Liver (tissue), 9 donors: Measurements from ENCODE around the gene LMCD1. TPM values are rescaled to one million over a fixed set of nuclear protein-coding genes. Genes with fewer than 3 reads are reported as not detected.
A peak's percentile ranks its signal among the peaks of the same experiment; 100 is the strongest.

ENCODE experiments used
- DNase-seq: peaks from one replicate; pipeline ENCODE4 v3.0.0-alpha.2; 2017; ENCODE audit warnings: low spot score
- H3K27ac ChIP-seq, 2 donors: one replicate each; pipeline ENCODE4 v1.7.0; 2013; ENCODE audit warnings: inconsistent platforms in 2 of 2, low read length in 2 of 2, control low read depth in 1 of 2, low read depth in 1 of 2, mild to moderate bottlenecking in 1 of 2
- H3K27me3 ChIP-seq, 4 donors: one replicate each; pipeline versions ENCODE4 v1.6.1 to v1.7.0; 2013; ENCODE audit warnings: low read length in 3 of 4, inconsistent platforms in 1 of 4, mild to moderate bottlenecking in 1 of 4, moderate library complexity in 1 of 4; ENCODE audit not compliant: control insufficient read depth in 4 of 4, insufficient read depth in 4 of 4
- H3K36me3 ChIP-seq, 4 donors: one replicate each; pipeline versions ENCODE4 v1.6.1 to v1.7.0; 2013; ENCODE audit warnings: low read length in 3 of 4, mild to moderate bottlenecking in 3 of 4, low read depth in 1 of 4, moderate library complexity in 1 of 4; ENCODE audit not compliant: control insufficient read depth in 4 of 4, insufficient read depth in 3 of 4
- H3K4me1 ChIP-seq, 4 donors: one replicate each; pipeline versions ENCODE4 v1.6.1 to v1.7.0; 2013; ENCODE audit warnings: low read length in 3 of 4, mild to moderate bottlenecking in 3 of 4, moderate library complexity in 1 of 4; ENCODE audit not compliant: control insufficient read depth in 4 of 4, insufficient read depth in 4 of 4
- H3K4me3 ChIP-seq, 3 donors: one replicate each; pipeline versions ENCODE4 v1.6.1 to v1.7.0; 2013; ENCODE audit warnings: low read length in 3 of 3, control low read depth in 1 of 3, low read depth in 1 of 3, mild to moderate bottlenecking in 1 of 3
- H3K9ac ChIP-seq, 2 donors: one replicate each; pipeline ENCODE4 v1.7.0; 2013; ENCODE audit warnings: low read length in 2 of 2, mild to moderate bottlenecking in 2 of 2, moderate library complexity in 2 of 2, control low read depth in 1 of 2, low read depth in 1 of 2
- H3K9me3 ChIP-seq, 4 donors: one replicate each; pipeline versions ENCODE4 v1.6.1 to v1.7.0; 2013; ENCODE audit warnings: low read length in 3 of 4; ENCODE audit not compliant: control insufficient read depth in 4 of 4
- FOXA1 ChIP-seq: IDR thresholded peaks from 2 replicates; pipeline ENCODE4 v1.6.1; 2016; ENCODE audit warnings: antibody characterized with exemption
- GABPA ChIP-seq, 2 donors: IDR thresholded peaks in 1 of 2; conservative IDR thresholded peaks in 1 of 2; 2 replicates each; pipeline ENCODE4 v1.6.1; 2016; ENCODE audit warnings: antibody characterized with exemption in 2 of 2, mild to moderate bottlenecking in 1 of 2, moderate library complexity in 1 of 2
- HNF4A ChIP-seq, 2 donors: conservative IDR thresholded peaks; 2 replicates each; pipeline ENCODE4 v1.6.1; 2016; ENCODE audit warnings: antibody characterized with exemption in 2 of 2, mild to moderate bottlenecking in 2 of 2
- JUND ChIP-seq, 2 donors: IDR thresholded peaks; 2 replicates each; pipeline ENCODE4 v1.6.1; 2016; ENCODE audit warnings: antibody characterized with exemption in 2 of 2
- NR2F2 ChIP-seq: IDR thresholded peaks from 2 replicates; pipeline ENCODE4 v1.6.1; 2016; ENCODE audit warnings: antibody characterized with exemption
- RAD21 ChIP-seq, 2 donors: IDR thresholded peaks; 2 replicates each; pipeline ENCODE4 v1.6.1; 2016; ENCODE audit warnings: antibody characterized with exemption in 2 of 2, mild to moderate bottlenecking in 2 of 2
- RXRA ChIP-seq, 2 donors: IDR thresholded peaks; 2 replicates each; pipeline ENCODE4 v1.6.1; 2017 to 2018; ENCODE audit warnings: antibody characterized with exemption in 2 of 2, mild to moderate bottlenecking in 1 of 2
- SP1 ChIP-seq: IDR thresholded peaks from 2 replicates; pipeline ENCODE4 v1.6.1; 2018; ENCODE audit warnings: antibody characterized with exemption, mild to moderate bottlenecking
- TAF1 ChIP-seq: conservative IDR thresholded peaks from 2 replicates; pipeline ENCODE4 v1.6.1; 2016; ENCODE audit warnings: antibody characterized with exemption, mild to moderate bottlenecking
- YY1 ChIP-seq: IDR thresholded peaks from 2 replicates; pipeline ENCODE4 v1.6.1; 2016; ENCODE audit warnings: antibody characterized with exemption, mild to moderate bottlenecking
- WGBS: extraction: QIAGEN DNeasy Blood & Tissue Kit; methylation state at CpG from one replicate; pipeline ENCODE4 v1.1.7; 2013; 5-methylcytosine and 5-hydroxymethylcytosine counted together
- polyA plus RNA-seq, 2 donors: library from polyadenylated mRNA; stranded (reverse) in 1 of 2; unstranded in 1 of 2; fragments of 200-250 nt in 1 of 2; fragments of >200 nt in 1 of 2; fragmentation: Nextera tagmentation in 1 of 2; extraction: Ambion mirVana in 1 of 2; gene quantifications; one replicate each; pipeline versions ENCODE4 v1.2.1 to v1.2.3, GENCODE V29; 2013 to 2015
- total RNA-seq, 2 donors: library from RNA; depleted of rRNA; stranded (reverse); fragments of >200 nt; gene quantifications; one replicate each; pipeline ENCODE4 v1.2.3, GENCODE V29; 2014
- TF ChIP-seq, protein P1 (sequence below): IDR thresholded peaks from 2 replicates; pipeline ENCODE4 v1.6.1; 2016; ENCODE audit warnings: antibody characterized with exemption, mild to moderate bottlenecking
- TF ChIP-seq, protein P2 (sequence below): IDR thresholded peaks from 2 replicates; pipeline ENCODE4 v1.6.1; 2016; ENCODE audit warnings: antibody characterized with exemption
- TF ChIP-seq, protein P3 (sequence below): IDR thresholded peaks from 2 replicates; pipeline ENCODE4 v1.6.1; 2016; ENCODE audit warnings: antibody characterized with exemption
- donor health status: healthy.
- donor health status: healthy.
- donor health status: healthy.
- donor health status: healthy.
- donor health status: healthy.

The LMCD1 gene
- total and polyA plus RNA-seq, 4 donors = 3.1 to 8.3 (median 6.0) TPM

DNA sequence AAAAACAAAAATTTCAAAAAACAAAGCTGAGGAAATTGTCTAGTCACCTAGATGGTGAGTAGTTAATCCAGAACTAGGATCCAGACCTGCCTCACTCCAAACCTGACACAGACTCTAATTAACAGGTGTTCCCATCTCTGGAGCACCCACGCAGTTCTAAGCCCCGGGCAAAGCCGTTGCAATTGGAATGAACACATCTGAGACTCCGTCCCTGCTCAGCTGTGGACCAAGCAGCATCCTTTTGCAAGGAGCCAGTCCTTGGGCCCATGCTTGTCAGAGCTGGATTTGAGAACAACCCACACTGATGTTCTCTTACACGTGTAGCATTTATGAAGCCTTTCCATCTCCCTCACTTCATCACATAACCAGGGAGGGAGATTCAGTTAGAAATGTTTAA lies 54.8 kb downstream of the LMCD1 start:
- Histone ChIP-seq H3K4me1 (peaks cover 0 to 11% (median 2%) of the 10 kb centered on the region in 4 donors), H3K27ac (no peak overlapping the region), H3K36me3 (no peaks in the 10 kb centered on the region), H3K4me3 (no peak overlapping the region), H3K9ac (no peak overlapping the region), H3K27me3 (no peaks in the 10 kb centered on the region), H3K9me3 (no peaks in the 10 kb centered on the region)
- no peak for DNase-seq
- TF ChIP-seq TAF1 = no peak
- no peak for TF ChIP-seq JUND (IDR thresholded peaks at IDR 0.05)
- no peak for TF ChIP-seq SP1
- 93% methylated on average over 5 of the region's 5 CpGs for WGBS

DNA sequence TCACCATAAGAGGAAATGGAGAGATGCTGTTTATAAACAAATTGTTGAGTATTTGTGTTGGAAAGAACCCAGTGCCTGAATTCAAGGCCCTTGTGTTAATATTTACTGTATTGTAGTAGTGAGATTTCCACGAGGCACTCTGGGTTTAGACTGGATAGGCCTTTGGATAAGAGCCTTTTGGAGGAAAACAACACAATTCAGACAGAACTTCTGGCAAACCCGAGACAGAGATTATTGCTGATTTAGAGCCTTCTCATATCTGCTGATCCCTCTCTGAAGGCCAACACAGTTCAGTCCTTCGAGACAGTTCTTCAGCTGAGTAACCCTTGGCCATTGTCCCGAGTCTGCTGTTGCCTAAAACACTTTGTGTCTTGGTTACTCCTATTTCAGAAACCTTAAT lies 55.7 kb downstream of the LMCD1 start:
- H3K36me3 ChIP-seq = no peaks in the 10 kb centered on the region
- no peak overlapping the region for H3K9ac ChIP-seq
- no peak for TF ChIP-seq GABPA (IDR thresholded peaks at IDR 0.05 in 1 of 2, conservative IDR thresholded peaks at IDR 0.05 in 1 of 2)
- peak; percentile 67 for TF ChIP-seq NR2F2
- peak in 1 of 2 donors; percentile 20 for TF ChIP-seq RAD21 (IDR thresholded peaks at IDR 0.05)
- TF ChIP-seq RXRA (IDR thresholded peaks at IDR 0.05) = peak in 1 of 2 donors; percentile 12
- TF ChIP-seq HNF4A (conservative IDR thresholded peaks at IDR 0.05) = peak; percentile 3 to 14
- no peak for TF ChIP-seq SP1
- TF ChIP-seq, protein P1, sequence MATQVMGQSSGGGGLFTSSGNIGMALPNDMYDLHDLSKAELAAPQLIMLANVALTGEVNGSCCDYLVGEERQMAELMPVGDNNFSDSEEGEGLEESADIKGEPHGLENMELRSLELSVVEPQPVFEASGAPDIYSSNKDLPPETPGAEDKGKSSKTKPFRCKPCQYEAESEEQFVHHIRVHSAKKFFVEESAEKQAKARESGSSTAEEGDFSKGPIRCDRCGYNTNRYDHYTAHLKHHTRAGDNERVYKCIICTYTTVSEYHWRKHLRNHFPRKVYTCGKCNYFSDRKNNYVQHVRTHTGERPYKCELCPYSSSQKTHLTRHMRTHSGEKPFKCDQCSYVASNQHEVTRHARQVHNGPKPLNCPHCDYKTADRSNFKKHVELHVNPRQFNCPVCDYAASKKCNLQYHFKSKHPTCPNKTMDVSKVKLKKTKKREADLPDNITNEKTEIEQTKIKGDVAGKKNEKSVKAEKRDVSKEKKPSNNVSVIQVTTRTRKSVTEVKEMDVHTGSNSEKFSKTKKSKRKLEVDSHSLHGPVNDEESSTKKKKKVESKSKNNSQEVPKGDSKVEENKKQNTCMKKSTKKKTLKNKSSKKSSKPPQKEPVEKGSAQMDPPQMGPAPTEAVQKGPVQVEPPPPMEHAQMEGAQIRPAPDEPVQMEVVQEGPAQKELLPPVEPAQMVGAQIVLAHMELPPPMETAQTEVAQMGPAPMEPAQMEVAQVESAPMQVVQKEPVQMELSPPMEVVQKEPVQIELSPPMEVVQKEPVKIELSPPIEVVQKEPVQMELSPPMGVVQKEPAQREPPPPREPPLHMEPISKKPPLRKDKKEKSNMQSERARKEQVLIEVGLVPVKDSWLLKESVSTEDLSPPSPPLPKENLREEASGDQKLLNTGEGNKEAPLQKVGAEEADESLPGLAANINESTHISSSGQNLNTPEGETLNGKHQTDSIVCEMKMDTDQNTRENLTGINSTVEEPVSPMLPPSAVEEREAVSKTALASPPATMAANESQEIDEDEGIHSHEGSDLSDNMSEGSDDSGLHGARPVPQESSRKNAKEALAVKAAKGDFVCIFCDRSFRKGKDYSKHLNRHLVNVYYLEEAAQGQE = no peak
- no peak for TF ChIP-seq JUND (IDR thresholded peaks at IDR 0.05)
- TF ChIP-seq FOXA1 = no peak
- TF ChIP-seq, protein P2, sequence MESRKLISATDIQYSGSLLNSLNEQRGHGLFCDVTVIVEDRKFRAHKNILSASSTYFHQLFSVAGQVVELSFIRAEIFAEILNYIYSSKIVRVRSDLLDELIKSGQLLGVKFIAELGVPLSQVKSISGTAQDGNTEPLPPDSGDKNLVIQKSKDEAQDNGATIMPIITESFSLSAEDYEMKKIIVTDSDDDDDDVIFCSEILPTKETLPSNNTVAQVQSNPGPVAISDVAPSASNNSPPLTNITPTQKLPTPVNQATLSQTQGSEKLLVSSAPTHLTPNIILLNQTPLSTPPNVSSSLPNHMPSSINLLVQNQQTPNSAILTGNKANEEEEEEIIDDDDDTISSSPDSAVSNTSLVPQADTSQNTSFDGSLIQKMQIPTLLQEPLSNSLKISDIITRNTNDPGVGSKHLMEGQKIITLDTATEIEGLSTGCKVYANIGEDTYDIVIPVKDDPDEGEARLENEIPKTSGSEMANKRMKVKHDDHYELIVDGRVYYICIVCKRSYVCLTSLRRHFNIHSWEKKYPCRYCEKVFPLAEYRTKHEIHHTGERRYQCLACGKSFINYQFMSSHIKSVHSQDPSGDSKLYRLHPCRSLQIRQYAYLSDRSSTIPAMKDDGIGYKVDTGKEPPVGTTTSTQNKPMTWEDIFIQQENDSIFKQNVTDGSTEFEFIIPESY = no peak
- TF ChIP-seq, protein P3, sequence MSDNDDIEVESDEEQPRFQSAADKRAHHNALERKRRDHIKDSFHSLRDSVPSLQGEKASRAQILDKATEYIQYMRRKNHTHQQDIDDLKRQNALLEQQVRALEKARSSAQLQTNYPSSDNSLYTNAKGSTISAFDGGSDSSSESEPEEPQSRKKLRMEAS = no peak
- H3K9me3 ChIP-seq = no peaks in the 10 kb centered on the region
- H3K4me1 ChIP-seq = peaks cover 0 to 11% (median 2%) of the 10 kb centered on the region in 4 donors
- no peak overlapping the region for H3K4me3 ChIP-seq
- no peak overlapping the region for H3K27ac ChIP-seq
- no peaks in the 10 kb centered on the region for H3K27me3 ChIP-seq
- WGBS = 41% methylated on average over 4 of the region's 4 CpGs
- DNase-seq = no peak

DNA sequence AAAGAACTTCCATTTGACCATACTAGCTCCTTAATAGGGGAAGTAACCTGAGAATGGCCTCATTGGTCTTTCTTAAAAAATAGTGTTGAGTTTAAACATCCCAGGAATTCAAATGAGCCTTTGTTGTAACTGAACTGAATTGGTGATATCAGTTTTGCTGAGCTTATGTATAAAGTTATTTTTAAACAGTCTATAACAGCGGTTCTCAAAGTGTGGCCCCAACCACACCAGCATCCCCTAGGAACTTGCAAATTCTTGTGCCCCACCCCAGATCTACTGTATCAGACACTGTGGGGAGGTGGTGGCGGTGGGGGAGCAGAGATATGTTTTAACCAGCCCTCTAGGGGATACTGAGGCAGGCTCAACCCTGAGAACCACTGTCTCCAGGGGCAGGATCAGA lies 57.0 kb downstream of the LMCD1 start:
- no peaks in the 10 kb centered on the region for H3K27me3 ChIP-seq

More for the DNA sequence above, 57.0 kb downstream of the LMCD1 start:
- Histone ChIP-seq H3K4me1 (peaks cover 0 to 11% (median 2%) of the 10 kb centered on the region in 4 donors), H3K27ac (no peak overlapping the region), H3K4me3 (no peak overlapping the region), H3K36me3 (no peaks in the 10 kb centered on the region), H3K9me3 (no peaks in the 10 kb centered on the region), H3K9ac (no peak overlapping the region)
- DNase-seq = no peak
- 75% methylated on average over 2 of the region's 2 CpGs for WGBS
- TF ChIP-seq, protein P2 = no peak
- no peak for TF ChIP-seq FOXA1
- TF ChIP-seq YY1 = no peak
- TF ChIP-seq, protein P3 = no peak
- TF ChIP-seq JUND (IDR thresholded peaks at IDR 0.05) = no peak
